Measurements from ENCODE around the gene ABCG2.

The ABCG2 gene

GRCh38 chr4:88177983-88178625 is 19.7 kb upstream of the ABCG2 start:
- no peak for TF ChIP-seq CTCF (IDR thresholded peaks at IDR 0.05; ENCODE audit: low read depth, low read length)
- Histone ChIP-seq H3K4me3 (ENCODE audit: low read depth, low read length) (no peak overlapping the region), H3K9me3 (ENCODE audit: severe bottlenecking) (no peaks in the 10 kb centered on the region), H3K27ac (no peak overlapping the region), H3K36me3 (no peaks in the 10 kb centered on the region), H3K27me3 (ENCODE audit: insufficient read depth, low read depth, severe bottlenecking) (no peaks in the 10 kb centered on the region)
- DNase-seq = no peak

GRCh38 chr4:88172987-88173386 is 14.5 kb upstream of the ABCG2 start:
- Histone ChIP-seq H3K27ac (no peak overlapping the region), H3K4me3 (ENCODE audit: low read depth, low read length) (no peak overlapping the region), H3K9me3 (ENCODE audit: severe bottlenecking) (no peaks in the 10 kb centered on the region), H3K36me3 (no peaks in the 10 kb centered on the region), H3K27me3 (ENCODE audit: insufficient read depth, low read depth, severe bottlenecking) (no peaks in the 10 kb centered on the region)
- DNase-seq = no peak
- no peak for TF ChIP-seq CTCF (IDR thresholded peaks at IDR 0.05; ENCODE audit: low read depth, low read length)

GRCh38 chr4:88171206-88171605 is 12.8 kb upstream of the ABCG2 start:
- H3K9me3 ChIP-seq (ENCODE audit: severe bottlenecking) = no peaks in the 10 kb centered on the region
- H3K36me3 ChIP-seq = no peaks in the 10 kb centered on the region
- H3K4me3 ChIP-seq (ENCODE audit: low read depth, low read length) = no peak overlapping the region
- no peak for TF ChIP-seq CTCF (IDR thresholded peaks at IDR 0.05; ENCODE audit: low read depth, low read length)
- no peak for DNase-seq
- H3K27ac ChIP-seq = no peak overlapping the region
- H3K27me3 ChIP-seq (ENCODE audit: insufficient read depth, low read depth, severe bottlenecking) = no peaks in the 10 kb centered on the region

- DNase-seq = no peak
- Histone ChIP-seq H3K27ac (no peak overlapping the region), H3K4me3 (ENCODE audit: low read depth, low read length) (no peak overlapping the region), H3K9me3 (ENCODE audit: severe bottlenecking) (no peaks in the 10 kb centered on the region), H3K36me3 (no peaks in the 10 kb centered on the region), H3K27me3 (ENCODE audit: insufficient read depth, low read depth, severe bottlenecking) (no peaks in the 10 kb centered on the region)
- TF ChIP-seq CTCF (IDR thresholded peaks at IDR 0.05; ENCODE audit: low read depth, low read length) = no peak
Observed at GRCh38 chr4:88169298-88169697, 10.9 kb upstream of the ABCG2 start.

- Histone ChIP-seq H3K36me3 (no peaks in the 10 kb centered on the region), H3K27ac (no peak overlapping the region), H3K27me3 (ENCODE audit: insufficient read depth, low read depth, severe bottlenecking) (no peaks in the 10 kb centered on the region), H3K9me3 (ENCODE audit: severe bottlenecking) (no peaks in the 10 kb centered on the region), H3K4me3 (ENCODE audit: low read depth, low read length) (no peak overlapping the region)
- no peak for DNase-seq
- no peak for TF ChIP-seq CTCF (IDR thresholded peaks at IDR 0.05; ENCODE audit: low read depth, low read length)
Observed at GRCh38 chr4:88166608-88167007, 8.2 kb upstream of the ABCG2 start.

DNA sequence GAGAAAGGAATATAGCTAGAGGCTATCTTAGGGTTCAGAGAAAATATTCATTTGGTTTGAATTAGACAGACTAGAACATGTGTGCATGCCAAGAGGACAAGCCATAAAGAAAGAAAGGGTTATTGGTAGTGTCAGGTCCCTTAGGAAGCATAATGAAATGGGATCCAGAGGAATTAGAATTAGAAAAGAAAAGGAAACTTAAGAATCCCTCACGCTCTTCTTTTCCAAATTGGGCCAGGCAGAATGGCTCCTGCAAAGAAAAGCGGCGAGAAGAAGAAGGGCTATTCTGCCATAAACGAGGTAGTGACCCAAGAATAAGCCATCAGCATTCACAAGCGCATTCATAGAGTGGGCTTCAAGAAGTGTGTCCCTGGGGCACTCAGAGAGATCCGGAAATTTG is 4.9 kb upstream of the ABCG2 start:
- no peak for TF ChIP-seq CTCF (IDR thresholded peaks at IDR 0.05; ENCODE audit: low read depth, low read length)
- Histone ChIP-seq H3K36me3 (no peaks in the 10 kb centered on the region), H3K27me3 (ENCODE audit: insufficient read depth, low read depth, severe bottlenecking) (peaks cover 5% of the 10 kb centered on the region), H3K27ac (no peak overlapping the region), H3K9me3 (ENCODE audit: severe bottlenecking) (no peaks in the 10 kb centered on the region), H3K4me3 (ENCODE audit: low read depth, low read length) (no peak overlapping the region)
- no peak for DNase-seq
